H1 (cell line): ENCODE data around the gene HEXIM2. TPM values are rescaled to one million over a fixed set of nuclear protein-coding genes. Genes with fewer than 3 reads are reported as not detected.

Experiments
- CTCF ChIA-PET: fragments of 300-600 bp; sonication (Branson Sonifier 250); formaldehyde crosslinking; loops from one replicate; lab custom pipeline; 2021; ENCODE audit not compliant: partially characterized antibody; lab: Charles Lee
- POLR2A ChIA-PET: fragments of 300-600 bp; sonication (Branson Sonifier 250); formaldehyde crosslinking; loops from one replicate; lab custom pipeline; 2021; ENCODE audit warnings: inconsistent platforms; ENCODE audit not compliant: partially characterized antibody; lab: Charles Lee
- DNase-seq, 2 experiments: peaks; one replicate each; pipeline versions ENCODE4 v3.0.0 to v3.0.0-alpha.2; 2010 to 2022; ENCODE audit warnings: low spot score in 2 of 2, low read depth in 1 of 2, mixed read lengths in 1 of 2
- FAIRE-seq: peaks from 2 replicates; lab custom pipeline; 2011; peaks lifted over from hg19 to GRCh38; lab: Jason Lieb, UNC
- H2AFZ ChIP-seq: 2 replicates; pipeline ENCODE4 v1.8.1; 2012; ENCODE audit warnings: low read length, inconsistent platforms
- H2AK5ac ChIP-seq: 2 replicates; pipeline ENCODE4 v1.6.1; 2013; ENCODE audit warnings: low read depth, low read length
- H2BK120ac ChIP-seq: replicated peaks from 2 replicates; pipeline ENCODE3; 2013; ENCODE audit warnings: low read depth, low read length, inconsistent platforms
- H2BK12ac ChIP-seq: 2 replicates; pipeline ENCODE4 v1.6.1; 2013; ENCODE audit warnings: low read depth, low read length
- H2BK15ac ChIP-seq: 2 replicates; pipeline ENCODE4 v1.6.1; 2013; ENCODE audit warnings: low read length
- H2BK20ac ChIP-seq: 2 replicates; pipeline ENCODE4 v1.6.1; 2013; ENCODE audit warnings: low read length
- H2BK5ac ChIP-seq: 2 replicates; pipeline ENCODE4 v1.6.1; 2013; ENCODE audit warnings: low read depth, low read length
- H3K14ac ChIP-seq: 2 replicates; pipeline ENCODE4 v1.6.1; 2013; ENCODE audit warnings: inconsistent platforms; ENCODE audit not compliant: insufficient read length
- H3K18ac ChIP-seq: 2 replicates; pipeline ENCODE4 v1.6.1; 2013; ENCODE audit warnings: low read length; ENCODE audit errors: extremely low read depth
- H3K23ac ChIP-seq: 2 replicates; pipeline ENCODE4 v1.6.1; 2013; ENCODE audit warnings: inconsistent platforms; ENCODE audit not compliant: insufficient read length
- H3K23me2 ChIP-seq: 2 replicates; pipeline ENCODE4 v1.6.1; 2013; ENCODE audit warnings: low read depth, low read length
- H3K27ac ChIP-seq: 2 replicates; pipeline ENCODE4 v1.6.1; 2011; ENCODE audit warnings: low read depth, low read length, inconsistent platforms
- H3K27me3 ChIP-seq, 4 experiments: replicated peaks in 1 of 4; 1 replicate in 1 of 4; 2 replicates in 3 of 4; pipeline versions ENCODE4 v1.6.1 to v1.8.1; 2011 to 2013; ENCODE audit warnings: low read length in 3 of 4, mild to moderate bottlenecking in 3 of 4, inconsistent platforms in 2 of 4, mixed read lengths in 2 of 4, moderate library complexity in 1 of 4; ENCODE audit not compliant: control insufficient read depth in 3 of 4, insufficient read depth in 3 of 4; ENCODE audit errors: extremely low read depth in 1 of 4
- H3K36me3 ChIP-seq, 4 experiments: 2 replicates each; pipeline versions ENCODE4 v1.6.1 to v1.8.1; 2011 to 2013; ENCODE audit warnings: mild to moderate bottlenecking in 4 of 4, low read length in 3 of 4, moderate library complexity in 2 of 4, control low read depth in 1 of 4, inconsistent platforms in 1 of 4; ENCODE audit not compliant: insufficient read depth in 4 of 4, control insufficient read depth in 2 of 4
- H3K4ac ChIP-seq: replicated peaks from 2 replicates; pipeline ENCODE3; 2013; ENCODE audit warnings: low read length, low read depth, mixed read lengths, inconsistent platforms; ENCODE audit not compliant: insufficient read length
- H3K4me1 ChIP-seq, 4 experiments: replicated peaks in 1 of 4; 1 replicate in 1 of 4; 2 replicates in 3 of 4; pipeline versions ENCODE4 v1.6.1 to v1.8.1; 2011 to 2013; ENCODE audit warnings: low read length in 3 of 4, inconsistent platforms in 2 of 4, mixed read lengths in 1 of 4; ENCODE audit not compliant: insufficient read depth in 4 of 4, control insufficient read depth in 3 of 4
- H3K4me2 ChIP-seq, 2 experiments: 2 replicates each; pipeline versions ENCODE4 v1.6.1 to v1.8.1; 2011 to 2013; ENCODE audit warnings: low read depth in 2 of 2, low read length in 2 of 2, control low read depth in 1 of 2, inconsistent platforms in 1 of 2, mild to moderate bottlenecking in 1 of 2; ENCODE audit not compliant: insufficient read depth in 1 of 2
- H3K4me3 ChIP-seq, 4 experiments: fragments of 200-600, 300-600 bp in 1 of 4; sonication (generic), shearing (Covaris generic), sonication (Bioruptor Twin) in 1 of 4; 2 replicates each; pipeline versions ENCODE4 v1.5.1 to v1.8.1; 2011 to 2016; ENCODE audit warnings: low read length in 4 of 4, low read depth in 3 of 4, control low read depth in 2 of 4, inconsistent platforms in 2 of 4, mild to moderate bottlenecking in 2 of 4, mixed read lengths in 1 of 4, moderate library complexity in 1 of 4; ENCODE audit not compliant: insufficient read depth in 2 of 4; ENCODE audit errors: extremely low read depth in 1 of 4
- H3K56ac ChIP-seq: replicated peaks from 2 replicates; pipeline ENCODE3; 2013; ENCODE audit warnings: low read depth, mild to moderate bottlenecking, mixed read lengths, low read length, inconsistent platforms; ENCODE audit not compliant: insufficient read length
- H3K79me1 ChIP-seq: 2 replicates; pipeline ENCODE4 v1.6.1; 2013; ENCODE audit warnings: low read depth, low read length, control low read depth
- H3K79me2 ChIP-seq, 2 experiments: 2 replicates each; pipeline versions ENCODE4 v1.6.1 to v1.8.1; 2012 to 2013; ENCODE audit warnings: low read length in 2 of 2, mild to moderate bottlenecking in 2 of 2, inconsistent platforms in 1 of 2; ENCODE audit not compliant: insufficient read depth in 2 of 2, control insufficient read depth in 1 of 2
- H3K9ac ChIP-seq, 4 experiments: replicated peaks in 1 of 4; 1 replicate in 1 of 4; 2 replicates in 3 of 4; pipeline versions ENCODE4 v1.6.1 to v1.8.1; 2011 to 2013; ENCODE audit warnings: low read depth in 3 of 4, low read length in 3 of 4, control low read depth in 2 of 4, mild to moderate bottlenecking in 2 of 4, moderate library complexity in 2 of 4, inconsistent platforms in 1 of 4; ENCODE audit errors: extremely low read depth in 1 of 4
- H3K9me3 ChIP-seq, 2 experiments: 2 replicates each; pipeline versions ENCODE4 v1.6.1 to v1.8.1; 2012 to 2013; ENCODE audit warnings: mild to moderate bottlenecking in 2 of 2, moderate library complexity in 2 of 2, control low read depth in 1 of 2, inconsistent platforms in 1 of 2, low read depth in 1 of 2, low read length in 1 of 2, mixed read lengths in 1 of 2; ENCODE audit not compliant: insufficient read depth in 2 of 2
- H4K20me1 ChIP-seq, 2 experiments: replicated peaks in 1 of 2; 2 replicates each; pipeline versions ENCODE3 to v1.8.1; 2011 to 2013; ENCODE audit warnings: inconsistent platforms in 2 of 2, low read length in 2 of 2, mild to moderate bottlenecking in 1 of 2; ENCODE audit not compliant: insufficient read depth in 2 of 2, control insufficient read depth in 1 of 2
- H4K5ac ChIP-seq: 2 replicates; pipeline ENCODE4 v1.6.1; 2013; ENCODE audit warnings: low read length, low read depth, mixed read lengths, inconsistent platforms; ENCODE audit not compliant: insufficient read length
- H4K8ac ChIP-seq: 2 replicates; pipeline ENCODE4 v1.8.0; 2013; ENCODE audit warnings: mild to moderate bottlenecking, moderate library complexity, low read length, inconsistent platforms; ENCODE audit not compliant: insufficient read depth; ENCODE audit errors: extremely low read depth
- H4K91ac ChIP-seq: replicated peaks from 2 replicates; pipeline ENCODE3; 2013; ENCODE audit warnings: low read length, mixed read lengths, inconsistent platforms; ENCODE audit not compliant: insufficient read length
- ASH2L ChIP-seq: fragments of 200-600, 300-600 bp; sonication (generic); IDR thresholded peaks from one replicate; pipeline ENCODE4 v1.7.1; 2017; ENCODE audit warnings: low read length
- CBX8 ChIP-seq: fragments of 300-800, 300-1000 bp; sonication (generic); IDR thresholded peaks from 2 replicates; pipeline ENCODE4 v1.7.1; 2016; ENCODE audit warnings: low read depth, low read length, borderline replicate concordance
- CREB1 ChIP-seq: IDR thresholded peaks from 2 replicates; pipeline ENCODE4 v1.6.1; 2012; ENCODE audit warnings: inconsistent platforms
- EP300 ChIP-seq, 2 experiments: IDR thresholded peaks; 1 replicate in 1 of 2; 2 replicates in 1 of 2; pipeline ENCODE4 v1.6.1; 2011 to 2012; ENCODE audit warnings: low read depth in 2 of 2, low read length in 2 of 2, mild to moderate bottlenecking in 2 of 2, borderline replicate concordance in 1 of 2, inconsistent platforms in 1 of 2, moderate library complexity in 1 of 2
- EZH2 ChIP-seq: fragments of 200-600 bp; sonication (generic); IDR thresholded peaks from 2 replicates; pipeline ENCODE4 v1.7.1; 2012; ENCODE audit warnings: low read depth, mild to moderate bottlenecking, moderate library complexity, low read length, inconsistent platforms; ENCODE audit not compliant: severe bottlenecking
- FOSL1 ChIP-seq: IDR thresholded peaks from 2 replicates; pipeline ENCODE4 v1.6.1; 2011; ENCODE audit warnings: mild to moderate bottlenecking, low read depth, low read length, moderate library complexity; ENCODE audit not compliant: insufficient read depth
- PHF8 ChIP-seq: fragments of 200-600 bp; sonication (generic); conservative IDR thresholded peaks from 2 replicates; pipeline ENCODE4 v1.7.1; 2012; ENCODE audit warnings: low read depth, mild to moderate bottlenecking, inconsistent platforms, low read length, moderate library complexity
- RAD21 ChIP-seq, 2 experiments: IDR thresholded peaks in 1 of 2; conservative IDR thresholded peaks in 1 of 2; 2 replicates each; pipeline ENCODE4 v1.6.1; 2011; ENCODE audit warnings: low read depth in 2 of 2, low read length in 2 of 2, improper control_type of control experiment in 1 of 2, inconsistent platforms in 1 of 2, mild to moderate bottlenecking in 1 of 2, moderate library complexity in 1 of 2
- RBBP5 ChIP-seq: IDR thresholded peaks from 2 replicates; pipeline ENCODE4 v1.7.1; 2012; ENCODE audit warnings: low read depth, mild to moderate bottlenecking, inconsistent platforms, low read length, moderate library complexity, borderline replicate concordance
- SP4 ChIP-seq: IDR thresholded peaks from 2 replicates; pipeline ENCODE4 v1.6.1; 2012; ENCODE audit warnings: low read length, inconsistent platforms
- WGBS, 2 experiments: shearing (Covaris generic) in 1 of 2; methylation state at CpG; one replicate each; pipeline versions ENCODE4 v1.1.6 to v1.1.7; 2013 to 2015; ENCODE audit warnings: low lambda C conversion rate in 2 of 2, mixed read lengths in 2 of 2, inconsistent platforms in 1 of 2, low coverage in 1 of 2, missing lambda C conversion rate in 1 of 2; ENCODE audit not compliant: insufficient replicate concordance in 2 of 2, insufficient coverage in 1 of 2, insufficient read length in 1 of 2; ENCODE audit errors: extremely low coverage in 1 of 2, missing lambda C conversion rate in 1 of 2; 5-methylcytosine and 5-hydroxymethylcytosine counted together
- polyA plus RNA-seq, 7 experiments: library from polyadenylated mRNA; depleted of rRNA in 3 of 7; stranded (reverse) in 5 of 7; unstranded in 2 of 7; fragments of >200 nt in 5 of 7; fragments of 200-250 nt in 2 of 7; gene quantifications; 1 replicate in 5 of 7; 2 replicates in 1 of 7; 4 replicates in 1 of 7; pipeline versions ENCODE4 v1.2.1 to v1.2.3, GENCODE V29; 2011 to 2013; ENCODE audit warnings: missing spikeins in 2 of 7, mixed read lengths in 2 of 7
- total RNA-seq: library from RNA; stranded (reverse); fragmentation: NEBNext Ultra II Directional; extraction: Animal tissue kit (Norgen Biotek cat#: 25700); gene quantifications from 2 replicates; pipeline ENCODE4 v1.2.1, GENCODE V29; 2021

The HEXIM2 gene
- total and polyA plus RNA-seq, 2 of the 8 experiments (the other 6 are each of a cell fraction or from before 2014, with no cell fraction given), result 7.5 to 13.2 TPM

GRCh38 chr17:45135192-45135977 lies 26.3 kb upstream of the HEXIM2 start, which contains the start of gene ACBD4:
TSS of gene ACBD4 (plus strand) at chr17:45135687. CDS start at chr17:45136145, 458 bp downstream.
- peak; percentile 87 to 99 for DNase-seq
- Histone ChIP-seq H2AFZ (0 out of 2 replicates have a peak within 1 kb of the TSS, but pooled peaks have one; percentile 3), H3K27ac (no peak within 1 kb of the TSS), H3K56ac (no peak within 1 kb of the TSS), H2AK5ac (no peak within 1 kb of the TSS), H2BK15ac (no peak within 1 kb of the TSS), H3K23me2 (peaks cover 6% of the 10 kb centered on the region), H3K9ac (peak within 1 kb of the TSS in 2 of 4 experiments; percentile 7 to 9; a peak in 1 of 7 replicates), H3K14ac (no peak within 1 kb of the TSS), H3K4me2 (peak within 1 kb of the TSS; percentile 58 to 81), H3K27me3 (no peaks in the 10 kb centered on the region), H2BK5ac (0 out of 2 replicates have a peak within 1 kb of the TSS, but pooled peaks have one; percentile 36), H2BK20ac (no peak within 1 kb of the TSS), H3K4me1 (peaks cover 0 to 6% (median 2%) of the 10 kb centered on the region in 4 experiments; a peak in 3 of 7 replicates), H3K18ac (peak within 1 kb of the TSS; percentile 73; the same call in 1 of the 2 replicates), H3K79me2 (no peaks in the 10 kb centered on the region), H4K20me1 (peaks cover 5 to 10% of the 10 kb centered on the region in 2 experiments), H3K4ac (no peak within 1 kb of the TSS), H2BK12ac (no peak within 1 kb of the TSS), H2BK120ac (no peak within 1 kb of the TSS), H3K36me3 (no peaks in the 10 kb centered on the region), H3K4me3 (peak within 1 kb of the TSS; percentile 26 to 65 (median 58)), H3K23ac (no peak within 1 kb of the TSS), H3K79me1 (no peaks in the 10 kb centered on the region), H4K91ac (peak within 1 kb of the TSS; percentile 32), H4K8ac (peak within 1 kb of the TSS; percentile 94; the same call in 1 of the 2 replicates), H3K9me3 (no peaks in the 10 kb centered on the region), H4K5ac (peak within 1 kb of the TSS; percentile 32)
- 13% methylated on average over 40 of the region's 40 CpGs; no CpG with 5 or more reads in 1 of the 2 experiments for WGBS, 2 experiments
- CTCF ChIA-PET, result interaction anchor here (0.6 to 11.7 kb wide), 65 partner anchors 8 to 358 kb away, joined by 3 to 156 read pairs (median 5); partner anchors contain the start of genes FMNL1, HEXIM1 and HEXIM2
- FAIRE-seq, result peak; percentile 100
- POLR2A ChIA-PET, result interaction anchor here (0.6 to 15.8 kb wide), 8 partner anchors 9 to 224 kb away, joined by 3 to 185 read pairs (median 4); partner anchors contain the start of gene HEXIM1
- TF ChIP-seq CBX8 (no peak), RAD21 (IDR thresholded peaks at IDR 0.05 in 1 of 2, conservative IDR thresholded peaks at IDR 0.05 in 1 of 2; ENCODE audit: low read depth in 2 of 2, low read length in 2 of 2) (peak; percentile 94 to 95), FOSL1 (no peak), EZH2 (no peak), PHF8 (no peak; the same call in 1 of the 2 replicates), EP300 (IDR thresholded peaks at IDR 0.05; ENCODE audit: borderline replicate concordance in 1 of 2, low read depth in 2 of 2, low read length in 2 of 2) (peak in 1 of 2 experiments; percentile 41; a peak in 1 of 3 replicates), RBBP5 (no peak), ASH2L (peak; percentile 50), CREB1 (peak; percentile 71; the same call in 1 of the 2 replicates), SP4 (0 out of 2 replicates have a peak, but pooled peaks have one; percentile 62)
